HepG2 (cell line): ENCODE measurements around the gene PBLD. TPM values are rescaled to one million over a fixed set of nuclear protein-coding genes. Genes with fewer than 3 reads are reported as not detected.

Experiments
- ATAC-seq: fragments of 200-7000 bp; cut with Tn5 transposase; 3 replicates; pipeline ENCODE4 v1.9.1; 2020; ENCODE audit warnings: mild to moderate bottlenecking, moderate library complexity
- BruUV-seq: library from RNA; stranded (reverse); fragments of 400-500 nt; replicated peaks from 2 replicates; lab custom pipeline; 2021; lab: Mats Ljungman, UMichigan
- CTCF ChIA-PET: fragments of 300-600 bp; formaldehyde crosslinking; extraction: SDS; loops from one replicate; lab custom pipeline; 2021; ENCODE audit warnings: low total read pairs, inconsistent platforms, low intra/inter-chr PET ratio; lab: Yijun Ruan, JAX
- POLR2A ChIA-PET: fragments of 350-600 bp; sonication (Branson Sonifier 250); formaldehyde crosslinking; loops from one replicate; lab custom pipeline; 2020; ENCODE audit warnings: antibody characterized with exemption, inconsistent platforms; lab: Yijun Ruan, JAX
- DNase-seq: peaks from one replicate; pipeline ENCODE4 v3.0.0-alpha.2; 2015; ENCODE audit warnings: low spot score
- FAIRE-seq: peaks from 3 replicates; lab custom pipeline; 2011; peaks lifted over from hg19 to GRCh38; lab: Jason Lieb, UNC
- H2AFZ ChIP-seq: one replicate; pipeline ENCODE4 v1.6.1; 2011; ENCODE audit warnings: low read length, inconsistent platforms
- H3K27ac ChIP-seq: fragments of 300-600 bp; 3 replicates; pipeline ENCODE4 v1.8.0; 2011; ENCODE audit warnings: mixed run types, mild to moderate bottlenecking, mixed read lengths, low read length, inconsistent platforms; ENCODE audit not compliant: insufficient read depth; ENCODE audit errors: extremely low read length
- H3K27me3 ChIP-seq, 2 experiments: fragments of 200-600 bp in 1 of 2; 2 replicates in 1 of 2; 3 replicates in 1 of 2; pipeline versions ENCODE4 v1.6.0 to v1.8.0; 2011; ENCODE audit warnings: low read length in 2 of 2, mild to moderate bottlenecking in 2 of 2, moderate library complexity in 2 of 2, inconsistent platforms in 1 of 2; ENCODE audit not compliant: insufficient read depth in 2 of 2, control insufficient read depth in 1 of 2
- H3K36me3 ChIP-seq, 2 experiments: fragments of 200-600 bp in 1 of 2; replicated peaks in 1 of 2; 2 replicates in 1 of 2; 3 replicates in 1 of 2; pipeline versions ENCODE4 v1.5.1 to v1.8.0; 2011; ENCODE audit warnings: low read length in 2 of 2, inconsistent platforms in 1 of 2; ENCODE audit not compliant: insufficient read depth in 2 of 2, control insufficient read depth in 1 of 2
- H3K4me1 ChIP-seq: 2 replicates; pipeline ENCODE4 v1.5.1; 2012; ENCODE audit warnings: low read length, inconsistent platforms; ENCODE audit not compliant: insufficient read depth
- H3K4me2 ChIP-seq: 2 replicates; pipeline ENCODE4 v1.6.0; 2011; ENCODE audit warnings: low read depth, low read length, inconsistent platforms
- H3K4me3 ChIP-seq, 3 experiments: fragments of 200-600 bp in 1 of 3; sonication (generic), shearing (Covaris generic) in 1 of 3; replicated peaks in 1 of 3; 2 replicates each; pipeline ENCODE4 v1.5.1; 2011 to 2016; ENCODE audit warnings: low read length in 3 of 3, inconsistent platforms in 2 of 3, low read depth in 2 of 3, mild to moderate bottlenecking in 2 of 3, control low read depth in 1 of 3, mixed read lengths in 1 of 3; ENCODE audit not compliant: insufficient read depth in 1 of 3
- H3K79me2 ChIP-seq: one replicate; pipeline ENCODE4 v1.6.1; 2011; ENCODE audit warnings: low read length, inconsistent platforms; ENCODE audit not compliant: insufficient read depth
- H3K9ac ChIP-seq: 2 replicates; pipeline ENCODE4 v1.6.0; 2011; ENCODE audit warnings: mild to moderate bottlenecking, low read depth, low read length, inconsistent platforms; ENCODE audit not compliant: insufficient read depth
- H3K9me3 ChIP-seq: 2 replicates; pipeline ENCODE4 v1.5.1; 2012; ENCODE audit warnings: mild to moderate bottlenecking, low read length
- H4K20me1 ChIP-seq: 2 replicates; pipeline ENCODE4 v1.6.0; 2011; ENCODE audit warnings: inconsistent platforms, mild to moderate bottlenecking, low read length, moderate library complexity; ENCODE audit not compliant: insufficient read depth
- AGO2 ChIP-seq: fragments of 200-400 bp; formaldehyde crosslinking; optimal IDR thresholded peaks from 2 replicates; pipeline ENCODE3; 2017; ENCODE audit warnings: mild to moderate bottlenecking, low read depth, low read length, moderate library complexity
- ELF4 ChIP-seq: sonication (generic); formaldehyde crosslinking; IDR thresholded peaks from 2 replicates; pipeline ENCODE4 v1.5.0; 2020; ENCODE audit warnings: missing genetic modification reagents, mild to moderate bottlenecking, moderate library complexity, borderline replicate concordance
- IRF9 ChIP-seq: sonication (generic); formaldehyde crosslinking; IDR thresholded peaks from 2 replicates; pipeline ENCODE4 v1.8.0; 2022; ENCODE audit warnings: missing genetic modification reagents, mild to moderate bottlenecking, borderline replicate concordance
- RBM22 ChIP-seq: fragments of 200-400 bp; formaldehyde crosslinking; optimal IDR thresholded peaks from 2 replicates; pipeline ENCODE3; 2017; ENCODE audit warnings: mild to moderate bottlenecking, low read length, moderate library complexity
- SP5 ChIP-seq: IDR thresholded peaks from 2 replicates; pipeline ENCODE4 v1.6.1; 2016; ENCODE audit warnings: low read depth, borderline replicate concordance
- TCF7 ChIP-seq: sonication (generic); IDR thresholded peaks from 2 replicates; pipeline ENCODE4 v1.6.1; 2016; ENCODE audit warnings: antibody characterized with exemption, low read depth
- ZNF326 ChIP-seq: sonication (generic); formaldehyde crosslinking; IDR thresholded peaks from 2 replicates; pipeline ENCODE4 v1.4.0; 2020; ENCODE audit warnings: missing genetic modification reagents, borderline replicate concordance
- ZNF879 ChIP-seq: sonication (generic); formaldehyde crosslinking; IDR thresholded peaks from 2 replicates; pipeline ENCODE4 v1.8.1; 2023; ENCODE audit warnings: missing genetic modification reagents
- WGBS: methylation state at CpG from one replicate; pipeline ENCODE4 v1.1.6; 2017; ENCODE audit warnings: low lambda C conversion rate; 5-methylcytosine and 5-hydroxymethylcytosine counted together
- in situ Hi-C: cut with HindIII; loops from 2 replicates; pipeline ENCODE4 v1.10.0; 2017; ENCODE audit warnings: low pct_unique_long_range_greater_than_20kb; ENCODE audit not compliant: extremely low pct_ligation_motif_present
- intact Hi-C: fragments of 100-400 bp; cut with micrococcal nuclease; formaldehyde crosslinking; loops from one replicate; pipeline ENCODE4 v1.10.0; 2022; ENCODE audit not compliant: unreplicated experiment
- polyA plus RNA-seq, 8 experiments: library from polyadenylated mRNA; depleted of rRNA in 3 of 8; stranded (reverse) in 7 of 8; unstranded in 1 of 8; fragments of >200 nt; fragmentation: Illumina TruSeq in 4 of 8; extraction: Trizol in 4 of 8; gene quantifications; 2 replicates each; pipeline versions ENCODE4 v1.2.1 to v1.2.3, GENCODE V29; 2011 to 2016; ENCODE audit warnings: low read depth in 4 of 8, missing spikeins in 1 of 8, mixed read lengths in 1 of 8; ENCODE audit not compliant: insufficient read depth in 1 of 8
- total RNA-seq, 5 experiments: library from RNA; depleted of rRNA; stranded (reverse); fragments of >200 nt; fragmentation: Illumina TruSeq; extraction: Trizol; gene quantifications; 2 replicates each; pipeline ENCODE4 v1.2.3, GENCODE V29; 2016; ENCODE audit warnings: low read depth in 1 of 5

The PBLD gene
- total and polyA plus RNA-seq, 2 of the 13 experiments (the other 11 are each of a cell fraction or from before 2014, with no cell fraction given) = 0.42 to 3.1 TPM

DNA sequence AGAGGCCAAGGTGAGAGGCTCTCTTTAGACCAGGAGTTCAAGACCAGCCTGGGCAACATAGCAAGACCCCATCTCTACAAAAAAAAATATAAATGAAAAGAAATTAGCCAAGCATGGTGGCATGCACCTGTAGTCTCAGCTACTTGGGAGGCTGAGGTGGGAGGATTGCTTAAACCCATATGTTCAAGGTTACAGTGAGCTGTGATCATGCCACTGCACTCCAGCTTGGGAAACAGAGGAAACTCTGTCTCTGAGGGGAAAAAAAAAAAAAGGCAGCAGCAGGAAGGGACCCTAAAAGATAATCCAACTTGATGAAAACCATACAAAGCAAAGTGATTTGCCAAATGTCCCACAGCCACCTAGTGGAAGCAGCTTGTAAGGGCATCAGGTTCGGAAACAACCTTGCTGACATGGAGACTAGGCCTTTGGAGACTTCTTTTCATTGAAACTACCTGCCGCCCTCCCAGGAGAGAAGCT lies 15.6 kb upstream of the PBLD start (continued):
- TF ChIP-seq SP5 = no peak

DNA sequence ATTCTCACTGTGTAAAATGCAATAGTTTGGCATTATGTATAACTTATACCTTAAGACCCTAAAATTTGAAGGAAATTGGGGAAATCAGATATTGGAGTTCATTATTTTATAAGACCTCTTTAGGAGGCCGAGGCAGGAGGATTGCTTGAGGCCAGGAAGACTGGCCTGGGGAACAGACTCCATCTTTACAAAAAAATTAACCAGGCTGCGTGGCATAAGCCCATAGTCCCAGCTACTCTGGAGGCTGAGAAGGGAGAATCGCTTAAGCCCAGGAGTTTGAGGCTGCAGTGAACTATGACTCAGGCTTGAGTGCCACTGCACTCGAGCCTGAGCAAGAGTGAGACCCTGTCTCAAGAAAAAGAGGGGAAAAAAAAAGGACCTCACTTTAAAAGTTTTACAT lies 14.0 kb upstream of the PBLD start:
- DNase-seq = no peak
- no TSS peak for BruUV-seq
- peaks cover 10% of the 10 kb centered on the region for H4K20me1 ChIP-seq
- H3K27me3 ChIP-seq = no peaks in the 10 kb centered on the region
- 71% methylated on average over 4 of the region's 4 CpGs for WGBS
- H3K4me1 ChIP-seq = no peaks in the 10 kb centered on the region
- intact Hi-C loops = loop anchor here (10.0 kb wide), 1 partner anchor 58 kb away; the partner anchor contains the start of gene RUFY2
- no peaks in the 10 kb centered on the region for H3K9me3 ChIP-seq
- H3K9ac ChIP-seq = no peak overlapping the region
- H3K36me3 ChIP-seq = peaks cover 1 to 29% of the 10 kb centered on the region in 2 experiments
- H3K27ac ChIP-seq = no peak overlapping the region
- FAIRE-seq = no peak
- TF ChIP-seq ZNF326 (CRISPR knock-in tag) (no peak), RBM22 (peak; percentile 29), ZNF879 (no peak)
- peak; percentile 23; the same call in 2 of the 3 replicates for ATAC-seq
- ChIA-PET CTCF (no interaction called here), POLR2A (no interaction called here)
- in situ Hi-C loops = no loop called here
- no peak overlapping the region for H3K4me2 ChIP-seq
- no peaks in the 10 kb centered on the region for H3K79me2 ChIP-seq
- no peak overlapping the region for H2AFZ ChIP-seq
- no peak overlapping the region for H3K4me3 ChIP-seq

- FAIRE-seq (no peak), ATAC-seq (no peak), DNase-seq (no peak)
- intact Hi-C loops = loop anchor here (10.0 kb wide), 1 partner anchor 59 kb away; the partner anchor contains the start of gene RUFY2
- Histone ChIP-seq H3K9ac (no peak overlapping the region), H3K4me2 (no peak overlapping the region), H2AFZ (no peak overlapping the region), H3K4me3 (no peak overlapping the region), H3K79me2 (peaks cover 2% of the 10 kb centered on the region), H3K4me1 (no peaks in the 10 kb centered on the region)
- TF ChIP-seq RBM22 = peak; percentile 81
- no peak for TF ChIP-seq ELF4
- TF ChIP-seq TCF7 = no peak
- no peak for TF ChIP-seq IRF9 (CRISPR knock-in tag)
- TF ChIP-seq AGO2 = peak; percentile 47
- TF ChIP-seq, all 625 proteins: peak for 2
- WGBS = 96% methylated on average over 4 of the region's 4 CpGs
- H3K27me3 ChIP-seq = no peaks in the 10 kb centered on the region
- BruUV-seq = no TSS peak
- peaks cover 6 to 40% of the 10 kb centered on the region in 2 experiments for H3K36me3 ChIP-seq
- ChIA-PET CTCF (no interaction called here), POLR2A (interaction anchor here (1.5 kb wide), 1 partner anchor 14 kb away, joined by 7 read pairs; the partner anchor contains the start of gene HNRNPH3)
- H3K9me3 ChIP-seq = no peaks in the 10 kb centered on the region
- in situ Hi-C loops = no loop called here
- no peak overlapping the region for H3K27ac ChIP-seq
- peaks cover 10% of the 10 kb centered on the region for H4K20me1 ChIP-seq
These were observed 12.9 kb upstream of the PBLD start for GRCh38 chr10:68345621-68346020.
